ENCODE measurements around the gene WNK2. TPM values are rescaled to one million over a fixed set of nuclear protein-coding genes. Genes with fewer than 3 reads are reported as not detected.

Gene WNK2
- total RNA-seq, 4 donors from 2014 or later: 3.8 to 17.7 (median 9.0) TPM

DNA sequence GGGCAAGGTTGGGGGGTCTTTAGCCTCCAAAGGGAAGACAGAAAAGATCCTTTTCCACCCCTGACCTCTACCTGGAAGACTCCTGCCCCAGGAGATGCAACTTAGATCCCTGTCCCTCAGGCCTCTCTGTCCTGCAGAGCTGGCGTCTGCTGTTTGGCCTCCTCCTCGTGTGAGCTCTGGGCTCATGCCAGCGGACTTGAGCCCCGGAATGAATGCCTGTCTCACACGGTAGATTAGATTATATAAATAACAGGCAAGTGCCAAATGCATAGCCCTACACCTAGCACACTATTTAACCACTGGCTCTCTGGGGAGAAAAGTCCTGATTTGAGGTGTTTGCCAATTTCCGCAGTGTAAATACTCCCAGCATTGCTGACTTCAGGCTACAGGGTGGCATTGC is 1.4 kb upstream of the WNK2 start:
- TF ChIP-seq, protein P1, sequence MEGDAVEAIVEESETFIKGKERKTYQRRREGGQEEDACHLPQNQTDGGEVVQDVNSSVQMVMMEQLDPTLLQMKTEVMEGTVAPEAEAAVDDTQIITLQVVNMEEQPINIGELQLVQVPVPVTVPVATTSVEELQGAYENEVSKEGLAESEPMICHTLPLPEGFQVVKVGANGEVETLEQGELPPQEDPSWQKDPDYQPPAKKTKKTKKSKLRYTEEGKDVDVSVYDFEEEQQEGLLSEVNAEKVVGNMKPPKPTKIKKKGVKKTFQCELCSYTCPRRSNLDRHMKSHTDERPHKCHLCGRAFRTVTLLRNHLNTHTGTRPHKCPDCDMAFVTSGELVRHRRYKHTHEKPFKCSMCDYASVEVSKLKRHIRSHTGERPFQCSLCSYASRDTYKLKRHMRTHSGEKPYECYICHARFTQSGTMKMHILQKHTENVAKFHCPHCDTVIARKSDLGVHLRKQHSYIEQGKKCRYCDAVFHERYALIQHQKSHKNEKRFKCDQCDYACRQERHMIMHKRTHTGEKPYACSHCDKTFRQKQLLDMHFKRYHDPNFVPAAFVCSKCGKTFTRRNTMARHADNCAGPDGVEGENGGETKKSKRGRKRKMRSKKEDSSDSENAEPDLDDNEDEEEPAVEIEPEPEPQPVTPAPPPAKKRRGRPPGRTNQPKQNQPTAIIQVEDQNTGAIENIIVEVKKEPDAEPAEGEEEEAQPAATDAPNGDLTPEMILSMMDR (IDR thresholded peaks at IDR 0.05): no peak
- no peak for TF ChIP-seq EP300 (IDR thresholded peaks at IDR 0.05)
- TF ChIP-seq POLR2A (IDR thresholded peaks at IDR 0.05): no peak
- Histone ChIP-seq H3K4me1 (peaks cover 0 to 16% (median 2%) of the 10 kb centered on the region in 4 donors), H3K36me3 (no peaks in the 10 kb centered on the region), H3K9me3 (no peaks in the 10 kb centered on the region), H3K4me3 (no peak overlapping the region), H3K27ac (no peak overlapping the region), H3K27me3 (peaks cover 0 to 15% of the 10 kb centered on the region in 2 donors)
- DNase-seq (ENCODE audit: low spot score in 2 of 2): no peak
- WGBS, 2 donors: 77 to 86% methylated on average over 6 of the region's 6 CpGs

DNA sequence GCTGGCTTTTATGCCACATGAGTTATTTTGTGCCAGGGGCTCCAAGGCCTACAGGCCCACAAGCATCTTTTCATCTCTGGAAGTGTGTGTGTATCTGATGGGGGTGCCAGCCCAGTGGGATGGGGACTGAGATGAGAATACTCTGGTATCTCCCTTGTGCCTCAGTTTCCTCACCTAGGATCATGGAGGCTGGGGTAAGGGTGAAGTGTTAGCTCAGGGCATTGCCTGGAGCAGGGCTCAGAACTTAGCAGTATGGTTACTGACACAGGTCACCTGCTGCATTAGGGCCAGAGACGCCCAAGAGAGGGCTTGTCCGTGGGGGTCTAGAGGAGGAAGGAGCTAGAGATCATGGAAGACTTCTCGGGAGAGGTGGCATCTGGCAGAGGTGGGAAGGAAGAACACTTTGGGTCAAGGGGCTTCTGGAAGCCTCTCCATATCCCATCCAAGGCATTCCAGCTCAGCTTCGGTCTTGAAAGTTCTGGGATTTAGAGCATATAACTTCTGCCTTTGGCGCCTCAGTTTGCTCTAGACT is 742 bp upstream of the WNK2 start:
- WGBS, 2 donors: 81 to 85% methylated on average over 5 of the region's 5 CpGs
- peak overlapping the region in 2 of 4 donors; percentile 31 to 65 for H3K4me3 ChIP-seq
- H3K36me3 ChIP-seq: no peaks in the 10 kb centered on the region
- H3K27ac ChIP-seq: no peak overlapping the region
- H3K4me1 ChIP-seq: peaks cover 0 to 16% (median 2%) of the 10 kb centered on the region in 4 donors
- no peaks in the 10 kb centered on the region for H3K9me3 ChIP-seq
- TF ChIP-seq POLR2A (IDR thresholded peaks at IDR 0.05): no peak
- TF ChIP-seq EP300 (IDR thresholded peaks at IDR 0.05): no peak
- TF ChIP-seq, protein P1 (IDR thresholded peaks at IDR 0.05): no peak
- peaks cover 0 to 15% of the 10 kb centered on the region in 2 donors for H3K27me3 ChIP-seq
- no peak for DNase-seq (ENCODE audit: low spot score in 2 of 2)

DNA sequence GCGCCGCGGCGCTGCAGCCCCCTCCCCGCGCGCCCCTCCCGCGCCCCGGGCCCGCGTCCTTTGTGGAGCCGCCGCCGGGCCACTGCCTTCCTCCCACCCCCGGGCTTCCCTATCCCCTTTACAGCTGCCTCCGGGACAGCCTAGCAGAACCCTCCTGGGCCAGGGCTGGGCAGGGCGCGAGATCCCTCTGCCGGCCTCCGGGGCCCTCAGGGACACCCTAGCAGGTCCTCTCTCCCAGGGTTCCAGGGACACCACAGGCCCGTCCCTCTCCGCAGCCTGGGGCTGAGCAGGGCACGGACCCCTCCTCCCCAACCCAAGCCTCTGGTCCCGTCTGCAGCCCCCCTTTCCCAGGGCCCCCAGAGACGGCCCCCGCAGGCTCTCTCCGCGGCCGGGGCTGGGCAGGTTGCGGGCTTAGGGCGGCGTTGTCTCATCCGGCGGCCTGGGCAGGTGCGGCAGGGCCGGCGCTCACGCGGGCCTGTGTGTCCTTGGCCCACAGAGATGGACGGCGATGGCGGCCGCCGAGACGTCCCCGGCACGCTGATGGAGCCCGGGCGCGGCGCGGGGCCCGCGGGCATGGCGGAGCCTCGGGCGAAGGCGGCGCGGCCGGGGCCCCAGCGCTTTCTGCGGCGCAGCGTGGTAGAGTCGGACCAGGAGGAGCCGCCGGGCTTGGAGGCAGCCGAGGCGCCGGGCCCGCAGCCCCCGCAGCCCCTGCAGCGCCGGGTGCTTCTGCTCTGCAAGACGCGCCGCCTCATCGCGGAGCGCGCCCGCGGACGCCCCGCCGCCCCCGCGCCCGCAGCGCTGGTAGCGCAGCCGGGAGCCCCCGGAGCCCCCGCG is 710 bp downstream of the WNK2 start:
- peak overlapping the region; percentile 28 to 65 (median 31) for H3K4me3 ChIP-seq
- peaks cover 0 to 15% of the 10 kb centered on the region in 2 donors for H3K27me3 ChIP-seq
- 3 to 5% methylated on average over 17 to 45 of the region's 97 CpGs for WGBS, 2 donors
- TF ChIP-seq, protein P1 (IDR thresholded peaks at IDR 0.05): no peak
- TF ChIP-seq POLR2A (IDR thresholded peaks at IDR 0.05) (no peak), EP300 (IDR thresholded peaks at IDR 0.05) (no peak)
- no peak for DNase-seq (ENCODE audit: low spot score in 2 of 2)
- peak overlapping the region in 2 of 4 donors; percentile 38 to 76 for H3K27ac ChIP-seq
- H3K36me3 ChIP-seq: no peaks in the 10 kb centered on the region
- no peaks in the 10 kb centered on the region for H3K9me3 ChIP-seq
- H3K4me1 ChIP-seq: peaks cover 0 to 16% (median 2%) of the 10 kb centered on the region in 4 donors

DNA sequence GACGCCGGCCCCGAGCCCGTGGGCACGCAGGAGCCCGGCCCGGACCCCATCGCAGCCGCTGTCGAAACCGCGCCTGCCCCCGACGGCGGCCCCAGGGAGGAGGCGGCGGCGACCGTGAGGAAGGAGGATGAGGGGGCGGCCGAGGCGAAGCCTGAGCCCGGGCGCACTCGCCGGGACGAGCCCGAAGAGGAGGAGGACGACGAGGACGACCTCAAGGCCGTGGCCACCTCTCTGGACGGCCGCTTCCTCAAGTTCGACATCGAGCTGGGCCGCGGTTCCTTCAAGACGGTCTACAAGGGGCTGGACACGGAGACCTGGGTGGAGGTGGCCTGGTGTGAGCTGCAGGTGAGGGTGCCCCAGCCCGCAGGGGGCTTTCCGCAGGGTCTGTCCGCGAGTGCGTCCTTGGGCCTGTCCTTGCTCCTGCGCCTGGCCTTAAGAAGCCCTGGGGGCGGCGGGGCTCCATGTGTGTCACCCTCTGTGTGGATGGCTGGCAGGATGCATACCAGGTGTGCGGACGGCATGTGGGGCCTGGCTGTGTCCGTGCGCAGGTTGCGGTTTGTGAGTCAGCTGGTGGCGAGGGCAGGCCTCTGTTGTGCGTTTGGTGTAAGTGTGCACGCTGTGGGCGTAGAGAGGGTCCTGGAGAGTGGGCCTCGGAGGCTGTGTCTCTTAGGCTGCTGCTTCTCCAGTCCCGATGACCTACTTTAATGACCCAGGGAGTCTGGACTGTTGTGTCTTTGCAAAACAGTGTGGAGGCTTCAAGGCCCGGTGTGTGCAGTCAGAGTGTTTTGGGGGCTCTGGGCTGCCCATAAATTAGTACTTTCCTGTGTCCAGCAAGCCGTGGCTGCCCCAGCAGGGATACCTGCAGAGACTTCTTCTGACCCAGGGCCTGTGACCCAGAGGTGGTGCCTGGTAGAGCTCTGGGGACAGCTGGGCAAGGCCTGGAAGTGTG is 1.6 kb downstream of the WNK2 start:
- TF ChIP-seq, protein P1 (IDR thresholded peaks at IDR 0.05): no peak
- TF ChIP-seq POLR2A (IDR thresholded peaks at IDR 0.05) (no peak), EP300 (IDR thresholded peaks at IDR 0.05) (no peak)
- Histone ChIP-seq H3K27me3 (peaks cover 0 to 15% of the 10 kb centered on the region in 2 donors), H3K36me3 (no peaks in the 10 kb centered on the region), H3K4me3 (peak overlapping the region in 1 of 4 donors; percentile 65), H3K9me3 (no peaks in the 10 kb centered on the region), H3K27ac (peak overlapping the region in 3 of 4 donors; percentile 7 to 76 (median 55)), H3K4me1 (peaks cover 0 to 16% (median 2%) of the 10 kb centered on the region in 4 donors)
- WGBS, 2 donors: 70 to 91% methylated on average over 26 to 54 of the region's 61 CpGs
- no peak for DNase-seq (ENCODE audit: low spot score in 2 of 2)
